ENCODE measurements around the gene CGB1. TPM values are rescaled to one million over a fixed set of nuclear protein-coding genes. Genes with fewer than 3 reads are reported as not detected.
"Not testable (repeated sequence)": the region's sequence is repeated elsewhere in the genome, so short reads cannot be mapped to it uniquely, and the experiment has no call there.

The CGB1 gene
- total RNA-seq, 1 experiment from 2014 or later, result not detected

- peak; percentile 52 for DNase-seq (ENCODE audit: low spot score)
- POLR2A ChIA-PET, result no interaction called here
- Mint-ChIP-seq H3K4me1 (peaks cover 18% of the 10 kb centered on the region), H3K36me3 (no peaks in the 10 kb centered on the region), H3K4me3 (peak overlapping the region; percentile 71), H3K27ac (no peak overlapping the region), H3K27me3 (ENCODE audit: low read depth) (peaks cover 84% of the 10 kb centered on the region), H3K9me3 (no peaks in the 10 kb centered on the region)
- TF ChIP-seq, protein P1, sequence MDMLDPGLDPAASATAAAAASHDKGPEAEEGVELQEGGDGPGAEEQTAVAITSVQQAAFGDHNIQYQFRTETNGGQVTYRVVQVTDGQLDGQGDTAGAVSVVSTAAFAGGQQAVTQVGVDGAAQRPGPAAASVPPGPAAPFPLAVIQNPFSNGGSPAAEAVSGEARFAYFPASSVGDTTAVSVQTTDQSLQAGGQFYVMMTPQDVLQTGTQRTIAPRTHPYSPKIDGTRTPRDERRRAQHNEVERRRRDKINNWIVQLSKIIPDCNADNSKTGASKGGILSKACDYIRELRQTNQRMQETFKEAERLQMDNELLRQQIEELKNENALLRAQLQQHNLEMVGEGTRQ (CRISPR knock-in tag; IDR thresholded peaks at IDR 0.05), result no peak
- TF ChIP-seq ZNF232 (CRISPR knock-in tag; IDR thresholded peaks at IDR 0.05), result no peak
- TF ChIP-seq ZNF512 (CRISPR knock-in tag; IDR thresholded peaks at IDR 0.05; ENCODE audit: borderline replicate concordance), result no peak
- no peak for TF ChIP-seq JUN (CRISPR knock-in tag; IDR thresholded peaks at IDR 0.05)
- no peak for TF ChIP-seq TEAD4 (CRISPR knock-in tag; IDR thresholded peaks at IDR 0.05)
- TF ChIP-seq NFYB (CRISPR knock-in tag; conservative IDR thresholded peaks at IDR 0.05; ENCODE audit: low read depth), result peak; percentile 54
- TF ChIP-seq, protein P2, sequence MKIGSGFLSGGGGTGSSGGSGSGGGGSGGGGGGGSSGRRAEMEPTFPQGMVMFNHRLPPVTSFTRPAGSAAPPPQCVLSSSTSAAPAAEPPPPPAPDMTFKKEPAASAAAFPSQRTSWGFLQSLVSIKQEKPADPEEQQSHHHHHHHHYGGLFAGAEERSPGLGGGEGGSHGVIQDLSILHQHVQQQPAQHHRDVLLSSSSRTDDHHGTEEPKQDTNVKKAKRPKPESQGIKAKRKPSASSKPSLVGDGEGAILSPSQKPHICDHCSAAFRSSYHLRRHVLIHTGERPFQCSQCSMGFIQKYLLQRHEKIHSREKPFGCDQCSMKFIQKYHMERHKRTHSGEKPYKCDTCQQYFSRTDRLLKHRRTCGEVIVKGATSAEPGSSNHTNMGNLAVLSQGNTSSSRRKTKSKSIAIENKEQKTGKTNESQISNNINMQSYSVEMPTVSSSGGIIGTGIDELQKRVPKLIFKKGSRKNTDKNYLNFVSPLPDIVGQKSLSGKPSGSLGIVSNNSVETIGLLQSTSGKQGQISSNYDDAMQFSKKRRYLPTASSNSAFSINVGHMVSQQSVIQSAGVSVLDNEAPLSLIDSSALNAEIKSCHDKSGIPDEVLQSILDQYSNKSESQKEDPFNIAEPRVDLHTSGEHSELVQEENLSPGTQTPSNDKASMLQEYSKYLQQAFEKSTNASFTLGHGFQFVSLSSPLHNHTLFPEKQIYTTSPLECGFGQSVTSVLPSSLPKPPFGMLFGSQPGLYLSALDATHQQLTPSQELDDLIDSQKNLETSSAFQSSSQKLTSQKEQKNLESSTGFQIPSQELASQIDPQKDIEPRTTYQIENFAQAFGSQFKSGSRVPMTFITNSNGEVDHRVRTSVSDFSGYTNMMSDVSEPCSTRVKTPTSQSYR (CRISPR knock-in tag; IDR thresholded peaks at IDR 0.05), result no peak
- no peak; the same call in 1 of the 2 replicates for ATAC-seq
- CTCF ChIA-PET, result interaction anchor here (0.9 to 3.5 kb wide), 6 partner anchors 27 to 155 kb away, joined by 3 to 29 read pairs (median 12); partner anchors contain the start of genes CGB2, GYS1 and RUVBL2
Measured at GRCh38 chr19:49058562-49058961, 21.9 kb upstream of the CGB1 start.

DNA sequence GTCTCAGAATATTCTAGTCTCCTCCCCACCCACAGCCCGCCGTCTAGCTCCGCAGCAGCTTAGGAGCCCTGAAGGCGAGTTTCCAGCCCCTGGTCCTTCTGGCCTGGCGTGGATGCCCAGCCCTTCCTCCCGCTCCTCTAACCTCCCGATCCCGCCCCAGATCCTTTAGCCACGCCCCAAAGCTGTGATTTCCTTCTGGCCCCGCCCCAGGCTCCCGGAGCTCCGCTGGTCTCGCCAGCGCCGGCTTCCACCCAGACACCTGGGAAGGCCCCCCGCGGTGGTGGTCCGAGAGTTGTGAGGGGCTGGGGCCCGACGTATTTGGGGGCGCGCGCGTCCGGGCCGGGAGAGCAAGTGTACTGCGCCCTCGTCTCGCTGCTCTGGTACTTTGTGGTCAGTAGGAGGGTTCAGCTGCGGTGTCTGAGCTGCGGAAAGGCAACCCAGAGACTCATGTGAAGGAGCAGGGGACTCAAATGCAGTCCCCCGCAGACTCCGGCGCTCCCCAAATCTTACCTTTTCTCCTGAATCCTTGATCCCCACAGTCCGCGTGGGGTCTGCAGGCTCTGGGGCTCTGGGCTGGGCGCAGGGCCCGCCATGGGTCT is 21.0 kb upstream of the CGB1 start, which contains the start of gene CGB7:
Gene CGB7, minus strand, starts transcription at position 114 of the 599 bp plus-strand sequence. CDS start 2,374 bp downstream, outside the sequence.
- H3K27ac Mint-ChIP-seq, result no peak within 1 kb of the TSS
- DNase-seq (ENCODE audit: low spot score), result peak; percentile 86
- H3K27me3 Mint-ChIP-seq (ENCODE audit: low read depth), result peaks cover 81% of the 10 kb centered on the region
- POLR2A ChIA-PET, result interaction anchor here (1.1 to 1.2 kb wide), 2 partner anchors 9 to 40 kb away, joined by 3 to 4 read pairs; no protein-coding TSS in a partner anchor
- TF ChIP-seq SP1 (CRISPR knock-in tag; conservative IDR thresholded peaks at IDR 0.05) (0 out of 2 replicates have a peak, but pooled peaks have one; percentile 43), ETV6 (CRISPR knock-in tag; IDR thresholded peaks at IDR 0.05) (no peak)
- CTCF ChIA-PET, result interaction anchor here (0.6 to 3.5 kb wide), 16 partner anchors 7 to 489 kb away, joined by 3 to 33 read pairs (median 6); partner anchors contain the start of genes CGB2, GYS1, KCNA7 and NTF4
- ATAC-seq, result peak; percentile 57
- H3K4me1 Mint-ChIP-seq, result peaks cover 14% of the 10 kb centered on the region
- no peaks in the 10 kb centered on the region for H3K9me3 Mint-ChIP-seq
- no peaks in the 10 kb centered on the region for H3K36me3 Mint-ChIP-seq
- peak within 1 kb of the TSS; percentile 71 for H3K4me3 Mint-ChIP-seq

DNA sequence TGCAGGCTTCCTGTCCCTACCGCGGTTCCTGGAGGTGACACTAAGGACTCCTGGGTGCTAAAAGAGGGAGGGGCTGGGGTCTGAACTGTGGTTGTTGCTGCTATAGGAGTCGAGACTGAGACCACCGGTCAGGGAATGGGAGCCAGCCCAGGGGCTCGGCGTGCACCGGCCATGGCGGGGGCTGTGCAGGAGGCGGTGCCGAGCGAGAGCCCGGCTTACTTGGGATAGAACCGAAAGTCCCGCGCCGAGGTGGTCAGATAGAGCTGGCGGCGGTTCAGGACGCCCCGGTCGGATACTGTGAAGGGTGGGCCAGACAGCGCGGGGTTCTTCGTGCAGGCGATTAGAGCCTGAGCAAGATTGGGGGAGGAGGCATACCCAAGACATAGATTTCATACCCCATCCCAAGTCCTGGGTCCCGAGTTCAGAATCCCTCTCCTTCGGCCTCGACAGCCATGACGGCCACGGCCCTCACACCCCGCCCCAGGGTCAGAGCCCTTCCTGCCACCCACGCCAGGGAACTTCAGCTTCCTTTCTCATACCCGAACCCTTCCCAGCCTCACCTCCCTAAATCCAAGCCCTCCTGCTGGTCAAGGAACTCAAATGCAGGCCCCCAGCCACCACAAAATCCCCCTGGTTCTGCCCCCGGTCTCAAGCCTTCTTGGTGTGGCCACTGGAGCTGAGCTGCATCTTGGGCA is 20.4 kb upstream of the CGB1 start:
- POLR2A ChIA-PET, result interaction anchor here (0.6 to 1.2 kb wide), 4 partner anchors 10 to 208 kb away, joined by 3 to 5 read pairs (median 4); no protein-coding TSS in a partner anchor
- H3K9me3 Mint-ChIP-seq; H3K36me3 Mint-ChIP-seq; ATAC-seq; DNase-seq (ENCODE audit: low spot score); H3K27ac Mint-ChIP-seq: not testable (repeated sequence)
- peaks cover 77% of the 10 kb centered on the region for H3K27me3 Mint-ChIP-seq (ENCODE audit: low read depth)
- peak overlapping the region; percentile 71 for H3K4me3 Mint-ChIP-seq
- peaks cover 14% of the 10 kb centered on the region for H3K4me1 Mint-ChIP-seq
- CTCF ChIA-PET, result interaction anchor here (0.6 to 3.5 kb wide), 28 partner anchors 8 to 489 kb away, joined by 3 to 33 read pairs (median 4); partner anchors contain the start of genes CGB2, GYS1, HSD17B14 and KCNA7

Measured in WTC11 (cell line).